PFSK-1 (cell line): ENCODE measurements around the gene KCNMB2.

Source experiments
- FOXP2 ChIP-seq: optimal IDR thresholded peaks from 2 replicates; pipeline ENCODE3; 2011; ENCODE audit warnings: borderline replicate concordance, control low read depth, inconsistent platforms; ENCODE audit not compliant: insufficient read depth; ENCODE audit errors: extremely low read length, extremely low read depth
- POLR2AphosphoS5 ChIP-seq: IDR thresholded peaks from 2 replicates; pipeline ENCODE4 v1.6.1; 2012; ENCODE audit warnings: low read depth, mild to moderate bottlenecking, control low read depth, low read length, moderate library complexity
- SIN3A ChIP-seq: IDR thresholded peaks from 2 replicates; pipeline ENCODE4 v1.6.1; 2012; ENCODE audit warnings: mild to moderate bottlenecking, low read length, moderate library complexity, borderline replicate concordance; ENCODE audit not compliant: insufficient read depth
- TAF1 ChIP-seq: IDR thresholded peaks from 2 replicates; pipeline ENCODE4 v1.6.1; 2012; ENCODE audit warnings: low read length, control low read depth, borderline replicate concordance; ENCODE audit not compliant: insufficient read depth
- TF ChIP-seq, protein P1 (sequence below), 2 experiments: IDR thresholded peaks; 2 replicates each; pipeline versions ENCODE4 v1.6.1 to v1.8.0; 2011 to 2012; ENCODE audit warnings: low read depth in 2 of 2, low read length in 2 of 2, control low read depth in 1 of 2, inconsistent platforms in 1 of 2, mild to moderate bottlenecking in 1 of 2, moderate library complexity in 1 of 2; ENCODE audit not compliant: insufficient read depth in 1 of 2

DNA sequence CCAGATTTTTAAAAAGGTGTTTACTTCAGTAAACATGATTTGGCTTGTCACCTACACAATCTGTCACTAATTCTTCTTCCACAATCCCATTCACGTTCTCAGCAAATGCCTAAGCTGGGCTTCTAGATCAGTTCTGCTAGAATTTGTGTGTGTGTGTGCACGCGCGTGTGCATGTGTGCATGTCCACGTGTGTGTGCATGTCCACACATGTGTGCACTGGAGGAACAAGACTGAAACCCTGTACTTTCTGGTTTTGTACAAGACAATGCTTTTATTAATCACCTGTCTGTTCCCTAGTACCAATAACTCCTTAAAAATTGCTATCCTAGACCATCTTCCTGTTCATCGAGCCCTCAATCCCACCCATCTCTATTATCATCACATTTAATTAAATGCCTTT is 229.2 kb downstream of the KCNMB2 start:
- TF ChIP-seq, protein P1, sequence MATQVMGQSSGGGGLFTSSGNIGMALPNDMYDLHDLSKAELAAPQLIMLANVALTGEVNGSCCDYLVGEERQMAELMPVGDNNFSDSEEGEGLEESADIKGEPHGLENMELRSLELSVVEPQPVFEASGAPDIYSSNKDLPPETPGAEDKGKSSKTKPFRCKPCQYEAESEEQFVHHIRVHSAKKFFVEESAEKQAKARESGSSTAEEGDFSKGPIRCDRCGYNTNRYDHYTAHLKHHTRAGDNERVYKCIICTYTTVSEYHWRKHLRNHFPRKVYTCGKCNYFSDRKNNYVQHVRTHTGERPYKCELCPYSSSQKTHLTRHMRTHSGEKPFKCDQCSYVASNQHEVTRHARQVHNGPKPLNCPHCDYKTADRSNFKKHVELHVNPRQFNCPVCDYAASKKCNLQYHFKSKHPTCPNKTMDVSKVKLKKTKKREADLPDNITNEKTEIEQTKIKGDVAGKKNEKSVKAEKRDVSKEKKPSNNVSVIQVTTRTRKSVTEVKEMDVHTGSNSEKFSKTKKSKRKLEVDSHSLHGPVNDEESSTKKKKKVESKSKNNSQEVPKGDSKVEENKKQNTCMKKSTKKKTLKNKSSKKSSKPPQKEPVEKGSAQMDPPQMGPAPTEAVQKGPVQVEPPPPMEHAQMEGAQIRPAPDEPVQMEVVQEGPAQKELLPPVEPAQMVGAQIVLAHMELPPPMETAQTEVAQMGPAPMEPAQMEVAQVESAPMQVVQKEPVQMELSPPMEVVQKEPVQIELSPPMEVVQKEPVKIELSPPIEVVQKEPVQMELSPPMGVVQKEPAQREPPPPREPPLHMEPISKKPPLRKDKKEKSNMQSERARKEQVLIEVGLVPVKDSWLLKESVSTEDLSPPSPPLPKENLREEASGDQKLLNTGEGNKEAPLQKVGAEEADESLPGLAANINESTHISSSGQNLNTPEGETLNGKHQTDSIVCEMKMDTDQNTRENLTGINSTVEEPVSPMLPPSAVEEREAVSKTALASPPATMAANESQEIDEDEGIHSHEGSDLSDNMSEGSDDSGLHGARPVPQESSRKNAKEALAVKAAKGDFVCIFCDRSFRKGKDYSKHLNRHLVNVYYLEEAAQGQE (IDR thresholded peaks at IDR 0.05; ENCODE audit: insufficient read depth in 1 of 2, low read depth in 2 of 2, low read length in 2 of 2) = no peak
- TF ChIP-seq POLR2AphosphoS5 (no peak), TAF1 (no peak), FOXP2 (no peak), SIN3A (no peak)
